Endothelial cell of umbilical vein (primary cell): ENCODE data around the gene ITGAE.

Experiments used
- MYC ChIP-seq: IDR thresholded peaks from one replicate; pipeline ENCODE4 v1.6.1; 2011; ENCODE audit warnings: mild to moderate bottlenecking, low read depth, low read length
- POLR2A ChIP-seq: IDR thresholded peaks from 2 replicates; pipeline ENCODE4 v1.6.1; 2012; ENCODE audit warnings: low read depth, mild to moderate bottlenecking, control low read depth, low read length

DNA sequence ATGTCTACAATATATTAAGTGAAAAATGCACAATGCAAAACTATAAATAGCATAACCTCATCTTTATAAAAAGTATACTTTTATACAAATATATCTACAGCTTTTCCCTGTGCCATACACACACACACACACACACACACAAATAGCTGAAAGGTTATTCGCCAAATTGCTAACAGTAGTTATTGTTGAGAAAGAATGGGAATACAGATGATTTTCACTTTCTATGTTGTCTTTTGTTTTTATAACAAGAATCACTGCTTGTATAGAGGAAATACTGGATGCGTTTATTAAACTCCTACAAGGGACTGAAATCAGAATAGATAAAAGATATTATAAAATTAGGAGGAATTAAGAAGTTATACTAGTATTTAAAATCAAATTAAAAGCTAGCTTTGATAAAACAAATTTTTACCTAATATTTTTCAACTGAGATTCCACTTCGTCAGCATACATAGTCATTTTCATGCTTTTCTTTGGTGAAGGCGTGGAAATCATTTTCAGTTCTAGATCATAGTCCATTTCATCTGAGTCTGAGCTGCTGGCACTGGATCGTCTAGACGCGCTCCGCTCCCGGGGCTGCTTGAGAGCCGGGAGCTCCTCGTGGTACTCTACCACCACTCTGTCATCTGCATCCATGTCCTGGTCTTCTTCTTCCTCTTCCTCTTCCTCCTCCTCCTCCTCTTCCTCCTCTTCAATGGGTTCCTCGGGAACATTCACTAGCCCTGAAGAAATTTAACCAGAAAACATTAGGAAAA, 17.0 kb upstream of the ITGAE start:
- TF ChIP-seq POLR2A (no peak), MYC (no peak)
